ENCODE data around the gene RASA1.
"Not testable (repeated sequence)": the region's sequence is repeated elsewhere in the genome, so short reads cannot be mapped to it uniquely, and the experiment has no call there.

Gene RASA1

DNA sequence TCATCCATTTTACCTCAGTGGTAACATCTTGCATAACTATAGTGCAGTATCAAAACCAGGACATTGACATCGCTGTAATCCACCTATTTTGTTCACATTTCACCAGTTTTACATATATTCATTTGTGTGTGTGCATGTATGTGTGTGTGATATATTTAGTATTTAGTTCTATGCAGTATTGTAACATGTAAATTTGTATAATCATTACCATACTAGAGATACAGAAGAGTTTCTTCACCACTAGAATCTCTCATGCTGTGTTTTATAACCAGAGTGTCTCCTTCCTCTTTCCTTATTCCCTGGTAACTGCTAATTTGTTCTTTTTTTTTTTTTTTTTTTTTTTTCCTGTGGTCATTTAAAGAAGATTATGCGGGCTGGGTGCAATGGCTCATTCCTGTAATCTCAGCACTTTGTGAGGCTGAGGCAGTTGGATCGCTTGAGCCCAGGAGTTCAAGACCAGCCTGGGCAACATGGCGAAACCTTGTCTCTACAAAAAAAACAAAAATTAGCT, 11.0 kb downstream of the RASA1 start:
- DNase-seq: no peak

- no peak for DNase-seq
These were observed 14.6 kb downstream of the RASA1 start for GRCh38 chr5:87282269-87282668.

DNA sequence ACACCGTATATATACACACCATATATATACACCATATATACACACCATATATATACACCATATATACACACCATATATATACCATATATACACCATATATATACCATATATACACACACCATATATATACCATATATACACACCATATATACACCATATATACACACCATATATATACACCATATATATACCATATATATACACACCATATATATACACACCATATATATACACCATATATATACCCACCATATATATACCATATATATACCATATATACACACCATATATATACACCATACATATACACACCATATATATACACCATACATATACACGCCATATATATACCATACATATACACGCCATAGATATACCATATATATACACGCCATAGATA, 19.6 kb downstream of the RASA1 start:
- DNase-seq: not testable (repeated sequence)

- DNase-seq: no peak
These were observed 31.1 kb downstream of the RASA1 start for GRCh38 chr5:87298692-87299362.

- DNase-seq: no peak
These were observed 32.5 kb downstream of the RASA1 start for GRCh38 chr5:87300176-87300575.

DNA sequence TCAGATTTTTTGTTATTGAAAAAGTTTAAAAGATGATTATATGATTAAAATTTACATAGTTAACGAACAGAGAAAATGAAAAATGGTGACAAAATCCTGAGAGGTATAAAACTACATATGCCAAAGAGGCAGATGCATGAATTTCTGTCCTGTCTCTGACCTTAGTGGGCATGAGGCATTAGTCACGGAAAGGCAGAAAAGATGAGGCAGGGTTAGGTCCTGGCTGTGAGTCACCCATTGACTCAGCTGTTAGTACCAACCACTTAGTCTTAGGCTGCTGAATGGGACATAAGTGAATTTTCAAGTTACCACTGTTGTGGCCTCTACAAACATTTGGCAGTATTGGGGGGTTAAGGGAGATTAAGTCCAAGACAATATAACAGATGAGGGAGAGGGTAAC, 33.1 kb downstream of the RASA1 start:
- no peak for DNase-seq

DNA sequence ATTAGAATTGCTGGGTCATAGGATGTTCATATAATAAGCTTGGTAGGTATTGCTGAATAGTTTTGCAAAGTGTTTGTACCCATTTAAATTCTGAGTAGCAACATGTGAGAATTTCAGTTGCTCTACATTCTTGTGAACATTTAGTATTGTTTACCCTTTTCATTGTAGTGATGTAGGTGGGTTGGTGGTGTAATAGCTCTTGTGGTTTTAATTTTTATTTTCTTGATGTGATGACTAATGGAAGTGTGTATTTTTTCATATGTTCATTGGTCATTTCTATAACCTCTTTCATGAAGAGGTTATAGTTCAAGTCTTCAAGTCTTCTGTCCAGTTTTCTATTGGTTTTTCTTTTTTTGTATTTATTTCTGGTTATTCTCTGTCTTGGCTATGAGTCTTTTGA, 34.4 kb downstream of the RASA1 start:
- no peak for DNase-seq

GRCh38 chr5:87303324-87303723, 35.6 kb downstream of the RASA1 start:
- no peak for DNase-seq

DNA sequence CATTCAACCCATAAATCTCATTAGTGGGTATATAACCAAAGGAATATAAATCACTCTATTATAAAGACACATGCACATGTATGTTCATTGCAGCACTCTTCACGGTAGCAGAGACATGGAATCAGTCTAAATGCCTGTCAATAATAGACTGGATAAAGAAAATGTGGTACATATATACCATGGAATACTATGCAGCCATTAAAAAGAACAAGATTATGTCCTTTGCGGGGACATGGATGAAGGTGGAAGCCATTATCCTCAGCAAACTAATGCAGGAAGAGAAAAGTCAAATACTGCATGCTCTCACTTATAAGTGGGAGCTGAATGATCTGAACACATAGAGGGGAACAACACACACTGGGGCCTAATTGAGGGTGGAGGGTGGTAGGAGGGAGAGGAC, 38.4 kb downstream of the RASA1 start:
- DNase-seq: not testable (repeated sequence)

DNA sequence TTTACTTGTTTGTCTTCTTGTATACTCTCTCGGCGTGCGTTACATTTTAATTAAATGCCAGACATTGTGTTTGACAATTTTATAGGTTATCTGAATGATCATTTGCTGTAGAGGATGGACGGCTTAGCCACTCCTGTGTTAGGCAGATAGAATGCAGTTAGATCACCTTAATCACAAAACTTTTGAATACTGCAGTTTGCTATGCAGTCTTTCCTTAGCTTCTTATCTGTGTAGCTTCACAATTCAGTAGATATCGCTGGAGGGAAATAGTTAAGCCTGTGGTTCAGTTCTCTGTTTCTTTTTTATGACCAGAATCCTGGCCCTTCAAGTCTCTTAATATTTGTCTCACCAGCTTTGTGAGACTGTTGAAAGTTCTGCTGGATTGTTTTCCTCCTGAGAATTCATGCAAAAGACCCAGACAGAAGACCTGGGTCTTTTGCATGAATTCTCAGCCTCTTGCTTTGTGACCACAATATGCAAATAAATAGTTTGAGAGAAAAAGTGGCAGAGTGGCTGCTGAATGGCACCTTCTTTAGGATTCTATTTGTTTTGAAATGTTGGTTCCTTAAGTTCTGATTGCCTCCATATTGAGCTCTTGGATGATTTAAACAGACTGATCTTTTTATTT, 40.2 kb downstream of the RASA1 start:
- no peak for DNase-seq

DNA sequence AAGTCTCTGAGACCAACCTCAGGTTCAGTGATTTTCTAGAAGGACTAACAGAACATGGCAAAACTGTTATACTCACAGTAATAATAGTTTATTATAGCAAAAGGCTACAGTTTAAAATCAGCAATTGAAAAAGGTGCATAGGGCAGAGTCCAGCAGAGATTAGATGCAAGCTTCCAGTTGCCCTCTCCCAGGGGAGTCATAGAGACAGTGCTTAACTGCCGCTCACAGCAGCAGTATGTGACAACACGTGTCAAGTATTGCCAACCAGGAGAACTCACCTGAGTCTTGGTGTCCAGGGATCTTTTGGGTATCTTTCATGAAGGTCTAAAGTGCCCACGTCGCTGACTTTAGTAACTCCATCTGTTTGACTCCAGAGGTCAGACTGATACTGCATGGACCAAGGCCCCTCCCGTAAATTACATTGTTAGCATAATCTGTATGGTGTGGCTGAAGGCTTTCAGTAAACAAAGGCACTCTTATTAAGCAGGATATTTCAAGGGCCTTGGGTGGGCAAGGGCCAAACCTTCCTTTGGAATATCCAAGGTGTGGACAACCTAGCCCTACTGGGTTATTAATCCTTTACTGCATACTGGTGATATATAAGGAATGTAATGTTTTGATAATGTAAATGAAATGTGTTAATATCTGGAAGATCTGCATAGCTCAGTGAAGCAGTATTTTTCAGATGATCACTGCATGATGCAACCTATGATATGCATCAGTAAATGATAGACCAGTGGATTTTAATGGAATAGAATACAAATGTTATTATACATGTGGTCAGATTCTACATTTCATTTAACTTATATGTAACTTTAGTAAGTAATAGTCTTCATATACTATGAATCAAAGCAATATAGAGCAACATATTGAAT, 44.0 kb downstream of the RASA1 start:
- DNase-seq: no peak

DNA sequence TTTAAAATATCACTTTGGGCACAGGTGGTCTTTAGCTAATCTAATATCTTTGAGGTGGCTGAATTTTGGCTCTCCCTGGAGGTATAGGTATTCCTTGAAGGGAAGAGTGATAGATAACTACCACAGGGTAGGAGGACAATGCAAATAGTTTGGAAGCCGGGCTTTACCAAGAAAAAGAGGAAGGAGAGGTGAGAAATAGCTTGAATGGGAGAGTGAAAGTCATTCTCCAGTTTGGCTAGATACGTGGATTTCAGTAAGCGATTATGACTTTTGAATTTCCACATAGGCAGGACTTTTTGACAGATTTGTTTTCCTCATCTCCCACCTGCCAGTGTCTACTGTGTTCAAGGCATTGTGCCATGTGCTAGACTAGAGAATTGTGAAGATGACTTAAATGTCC, 45.5 kb downstream of the RASA1 start:
- no peak for DNase-seq

DNA sequence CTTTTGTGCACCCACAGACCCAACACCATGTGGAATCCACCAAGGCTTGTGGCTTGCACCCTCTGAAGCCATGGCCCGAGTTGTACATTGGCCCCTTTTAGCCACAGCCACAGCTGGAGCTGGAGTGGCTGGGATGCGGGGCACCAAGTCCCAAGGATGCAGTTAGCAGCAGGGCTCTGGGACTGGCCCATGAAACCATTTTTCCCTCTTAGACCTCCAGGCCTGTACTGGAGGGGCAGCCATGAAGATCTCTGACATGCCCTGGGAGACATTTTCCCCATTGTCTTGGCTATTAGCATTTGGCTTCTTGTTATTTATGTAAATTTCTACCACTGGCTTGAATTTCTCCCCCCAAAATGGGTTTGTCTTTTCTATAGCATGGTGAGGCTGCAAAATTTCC, 51.8 kb downstream of the RASA1 start:
- DNase-seq: no peak

DNA sequence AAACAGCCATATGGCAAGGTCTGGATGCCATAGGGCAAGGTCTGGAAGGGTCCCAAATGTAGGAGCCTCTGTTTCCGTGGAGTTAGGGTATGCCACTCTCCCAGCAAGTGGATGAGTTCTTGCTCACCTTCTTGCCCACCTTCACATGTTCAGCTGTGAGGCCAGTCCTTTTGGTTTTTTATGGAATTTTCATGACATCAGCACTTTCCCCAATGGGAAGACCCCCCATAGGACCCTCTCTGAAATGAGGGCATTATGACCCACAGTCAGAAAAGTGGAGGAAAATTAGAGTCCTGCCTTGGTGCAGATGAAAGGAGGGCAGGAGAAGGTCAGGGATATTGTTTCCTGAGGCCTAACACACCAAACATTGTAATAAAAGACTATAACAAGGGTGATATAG, 53.9 kb downstream of the RASA1 start:
- DNase-seq: no peak

- DNase-seq: no peak
These were observed 54.7 kb downstream of the RASA1 start for GRCh38 chr5:87322381-87322780.

GRCh38 chr5:87327998-87328397, 60.3 kb downstream of the RASA1 start:
- DNase-seq: no peak

DNA sequence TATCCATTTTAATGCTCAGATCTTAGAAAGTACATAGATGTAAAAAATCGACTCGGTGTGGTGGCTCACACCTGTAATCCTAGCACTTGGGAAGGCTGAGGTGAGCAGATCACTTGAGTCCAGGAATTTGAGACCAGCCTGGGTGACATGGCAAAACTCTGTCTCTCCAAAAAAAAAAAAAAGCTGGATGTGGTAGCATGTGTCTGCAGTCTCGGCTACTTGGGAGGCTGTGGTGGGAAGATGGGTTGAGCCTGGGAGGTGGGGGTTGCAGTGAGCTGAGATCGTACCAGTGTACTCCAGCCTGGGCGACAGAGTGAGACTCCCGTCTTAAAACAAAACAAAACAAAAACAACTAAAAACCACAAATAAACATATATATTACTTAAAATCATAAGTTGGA, 61.4 kb downstream of the RASA1 start:
- no peak for DNase-seq

- DNase-seq: no peak
These were observed 72.3 kb downstream of the RASA1 start for GRCh38 chr5:87339986-87340385.

- no peak for DNase-seq
These were observed 73.0 kb downstream of the RASA1 start for GRCh38 chr5:87340716-87341115.

- no peak for DNase-seq
These were observed 79.6 kb downstream of the RASA1 start for GRCh38 chr5:87347272-87347671.

- no peak for DNase-seq
These were observed 80.2 kb downstream of the RASA1 start for GRCh38 chr5:87347841-87348240.

GRCh38 chr5:87354496-87354895, 86.8 kb downstream of the RASA1 start:
- no peak for DNase-seq
